Dermis microvascular lymphatic vessel endothelial cell (primary cell): Measurements from ENCODE around the gene HTR4. TPM values are rescaled to one million over a fixed set of nuclear protein-coding genes. Genes with fewer than 3 reads are reported as not detected.

ENCODE experiments used
- DNase-seq, 2 donors: peaks; one replicate each; pipeline versions ENCODE4 v3.0.0 to v3.0.0-alpha.2; 2010; ENCODE audit warnings: low read depth in 2 of 2
- total RNA-seq: library from RNA; depleted of rRNA; stranded (reverse); fragments of >200 nt; gene quantifications from 2 replicates; pipeline ENCODE4 v1.2.1, GENCODE V29; 2014

HTR4 gene
- total RNA-seq, 1 donor from 2014 or later, result not detected

GRCh38 chr5:148607406-148607805 is 46.9 kb downstream of the HTR4 start:
- no peak for DNase-seq

- DNase-seq, result no peak
Observed at GRCh38 chr5:148606296-148606695, 48.0 kb downstream of the HTR4 start.

GRCh38 chr5:148599187-148599586 is 55.1 kb downstream of the HTR4 start:
- no peak for DNase-seq

GRCh38 chr5:148595697-148596096 is 58.6 kb downstream of the HTR4 start:
- no peak for DNase-seq

GRCh38 chr5:148586796-148587195 is 67.5 kb downstream of the HTR4 start:
- DNase-seq, result no peak

GRCh38 chr5:148585988-148586387 is 68.3 kb downstream of the HTR4 start:
- no peak for DNase-seq

GRCh38 chr5:148584103-148584502 is 70.2 kb downstream of the HTR4 start:
- DNase-seq, result no peak

- no peak for DNase-seq
Observed at GRCh38 chr5:148583421-148583965, 70.8 kb downstream of the HTR4 start.

GRCh38 chr5:148574167-148574566 is 80.2 kb downstream of the HTR4 start:
- DNase-seq, result no peak

DNA sequence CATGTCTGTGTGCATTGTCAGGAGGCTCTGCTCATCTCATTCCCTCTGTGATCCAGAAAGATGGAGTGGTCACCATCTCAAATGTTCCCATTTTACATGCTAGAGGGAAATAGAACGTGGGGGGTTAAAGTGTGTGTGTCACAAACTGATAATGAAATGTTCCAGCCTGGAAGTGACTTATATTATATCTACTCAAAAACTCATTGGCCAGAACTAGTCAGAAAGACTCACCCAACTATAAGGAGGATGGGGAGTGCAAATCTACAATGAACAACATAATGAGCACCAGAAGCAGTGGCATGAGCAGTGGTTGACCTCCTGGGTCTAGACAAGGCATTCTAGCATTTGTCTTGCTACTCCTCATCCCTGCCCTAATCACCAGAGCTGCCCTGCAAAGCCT is 81.0 kb downstream of the HTR4 start:
- DNase-seq, result no peak

GRCh38 chr5:148569948-148570347 is 84.4 kb downstream of the HTR4 start:
- DNase-seq, result no peak

DNA sequence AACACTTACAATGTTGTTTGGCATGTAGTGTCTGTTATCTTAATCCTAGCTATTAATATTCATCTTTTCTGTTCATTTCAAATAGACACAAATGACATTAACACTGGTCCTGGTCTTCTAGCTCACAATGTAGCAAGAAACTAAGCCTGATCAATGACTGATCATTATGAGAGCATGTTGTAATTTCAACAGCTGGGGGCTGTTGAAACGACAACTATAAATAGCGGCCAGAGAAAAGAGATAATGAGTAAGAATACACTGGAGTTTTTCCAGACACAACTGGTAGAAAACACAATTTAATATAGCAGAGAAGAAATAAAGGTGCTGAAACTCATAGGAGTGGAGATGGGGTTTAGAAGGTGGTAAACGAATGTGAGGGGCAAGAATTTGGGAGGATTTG is 89.2 kb downstream of the HTR4 start:
- DNase-seq, result no peak

DNA sequence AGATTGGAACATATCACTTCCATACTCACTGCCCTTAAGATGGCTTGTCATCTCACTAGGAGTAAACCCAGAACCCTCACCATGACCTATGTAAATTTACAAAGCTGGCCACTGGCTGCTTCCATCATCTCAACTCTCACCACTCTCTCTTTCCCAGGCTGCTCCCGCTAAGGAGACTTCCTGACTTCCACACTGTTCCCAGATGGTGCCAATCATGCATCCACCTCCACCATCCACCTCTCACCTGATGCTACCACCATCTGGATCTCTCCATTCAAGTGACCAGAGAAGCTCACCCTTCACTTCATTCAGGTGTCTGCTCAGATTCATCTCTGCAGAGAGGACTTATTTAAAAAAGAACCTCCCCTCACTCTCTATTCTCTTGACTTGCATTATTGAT is 91.3 kb downstream of the HTR4 start:
- DNase-seq, result no peak

DNA sequence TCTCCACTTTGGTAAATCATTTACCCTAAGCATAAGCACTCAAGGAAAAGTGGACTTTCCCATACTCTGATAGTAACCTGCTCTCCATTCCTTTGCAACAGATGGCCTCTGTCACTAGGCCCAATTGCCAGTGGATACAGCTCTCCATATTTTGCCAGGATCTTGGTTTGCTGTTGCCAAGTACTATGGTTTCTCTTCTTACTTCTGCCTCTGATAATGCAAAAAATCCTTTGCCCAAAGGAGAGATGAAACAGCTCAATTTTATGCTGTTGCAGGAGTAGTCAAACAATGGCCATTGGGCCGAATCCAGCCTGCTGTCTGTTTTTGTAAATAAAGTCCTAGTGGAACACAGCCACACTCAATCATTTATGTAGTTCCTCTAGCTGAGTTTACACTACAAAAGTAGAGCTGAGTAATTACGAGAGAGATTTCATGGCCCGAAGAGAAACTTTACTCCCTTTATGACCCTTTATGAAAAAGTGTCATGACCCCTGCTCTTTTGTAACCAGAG is 92.5 kb downstream of the HTR4 start:
- no peak for DNase-seq

DNA sequence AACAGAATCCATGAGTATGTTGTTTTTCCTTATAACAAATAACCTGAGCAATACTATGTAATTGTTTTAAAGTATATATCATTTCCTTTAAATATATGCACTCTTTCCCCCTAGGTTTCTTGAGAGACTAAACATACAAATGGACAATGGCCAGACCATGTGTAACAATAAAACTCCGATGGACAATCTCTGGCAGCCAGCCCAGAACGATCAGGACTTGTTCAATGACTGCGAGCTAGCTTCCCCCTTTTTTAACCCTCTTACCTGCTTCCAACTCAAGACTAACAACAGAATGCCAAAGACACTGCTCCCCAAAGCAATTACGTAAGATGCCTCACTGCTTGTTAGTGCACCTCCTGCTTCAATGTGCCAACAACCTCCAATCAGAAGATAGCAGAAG is 94.9 kb downstream of the HTR4 start:
- DNase-seq, result peak in 1 of 2 donors; percentile 51

DNA sequence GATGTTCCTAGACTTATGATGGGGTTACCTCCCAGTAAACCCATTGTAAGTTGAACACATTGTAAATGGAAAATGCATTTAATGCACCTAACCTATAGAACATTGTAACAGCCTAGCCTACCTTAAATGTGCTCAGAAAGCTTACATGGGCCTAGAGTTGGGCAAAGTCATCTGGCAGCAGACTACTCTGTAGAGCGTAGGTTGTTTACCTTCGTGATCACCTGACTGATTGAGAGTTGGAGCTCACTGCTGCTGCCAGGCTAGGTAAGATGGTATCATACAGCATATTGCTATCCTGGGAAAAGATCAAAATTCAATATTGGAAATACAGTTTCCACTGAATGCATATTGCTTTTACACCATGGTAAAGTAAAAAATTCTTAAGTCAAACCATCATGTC is 95.4 kb downstream of the HTR4 start:
- DNase-seq, result no peak

DNA sequence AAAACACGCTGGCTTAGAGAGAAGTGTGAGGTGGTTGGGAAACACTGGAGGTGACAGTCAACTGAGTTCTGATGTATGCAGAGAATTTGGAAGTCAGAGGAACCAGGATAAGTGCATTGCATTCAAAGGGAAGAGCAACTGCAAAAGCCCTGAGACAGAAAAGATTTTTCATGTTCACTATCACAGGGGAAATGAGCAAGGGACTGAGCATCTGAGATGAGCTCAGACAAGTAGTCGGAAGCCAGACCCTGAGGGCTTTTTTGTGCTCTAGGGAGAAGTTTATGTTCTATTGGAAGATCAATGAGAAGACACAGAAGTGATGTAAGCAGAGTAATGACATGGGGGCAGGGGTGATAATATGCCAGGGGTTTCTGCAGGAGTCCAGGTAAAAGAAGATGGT is 97.5 kb downstream of the HTR4 start:
- no peak for DNase-seq

DNA sequence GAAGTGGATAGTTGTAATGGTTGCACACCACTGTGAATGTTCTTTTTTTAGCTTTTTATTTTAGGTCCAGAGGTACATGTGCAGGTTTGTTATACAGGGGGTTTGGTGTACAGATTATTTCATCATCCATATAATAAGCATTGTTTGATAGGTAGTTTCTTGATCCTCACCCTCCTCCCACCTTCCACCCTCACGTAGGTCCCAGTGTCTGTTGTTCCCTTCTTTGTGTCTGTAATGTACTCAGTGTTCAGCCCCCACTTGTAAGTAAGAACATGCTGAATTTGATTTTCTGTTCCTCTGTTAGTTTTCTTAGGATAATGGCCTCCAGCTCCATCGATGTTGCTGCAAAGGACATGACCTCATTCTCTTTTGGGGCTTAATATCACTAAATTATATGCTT is 99.7 kb downstream of the HTR4 start:
- DNase-seq, result no peak

- DNase-seq, result no peak
Observed at GRCh38 chr5:148543727-148544126, 110.6 kb downstream of the HTR4 start.

GRCh38 chr5:148542812-148543211 is 111.5 kb downstream of the HTR4 start:
- no peak for DNase-seq

DNA sequence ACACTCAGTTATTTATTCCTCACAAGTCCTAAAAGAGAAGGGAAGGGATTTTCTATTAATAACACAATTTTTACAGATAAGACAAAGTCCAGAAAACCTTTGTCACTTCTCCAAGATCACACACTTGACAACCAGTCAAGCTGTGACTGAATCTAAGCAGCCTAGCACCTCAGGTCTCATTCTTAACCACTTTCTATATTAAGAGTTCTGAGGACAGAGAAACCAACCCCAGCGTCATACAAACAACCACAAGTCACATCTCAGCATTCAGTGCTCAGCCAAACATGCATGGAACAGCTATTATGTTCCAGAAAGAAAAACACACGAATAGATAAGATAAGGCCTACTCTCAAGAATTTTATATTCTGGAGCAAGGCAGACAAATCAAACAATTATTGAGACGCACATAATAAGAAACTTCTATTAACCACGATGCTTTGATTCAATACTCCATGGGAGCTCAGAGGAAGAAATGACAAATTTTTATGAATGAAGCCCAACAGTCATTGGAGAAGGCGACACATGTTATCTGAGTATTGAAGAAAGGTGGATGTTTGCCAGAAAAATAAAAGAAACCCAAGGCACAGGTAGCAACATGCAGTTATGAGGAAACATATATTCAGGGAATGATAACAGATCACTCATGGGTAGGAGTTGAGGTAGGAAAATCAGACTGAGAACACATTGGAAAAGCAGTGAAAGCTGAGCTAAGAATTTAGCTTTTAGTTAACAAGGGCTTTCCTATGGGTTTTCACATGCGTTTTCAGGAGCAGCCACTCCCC is 113.1 kb downstream of the HTR4 start:
- DNase-seq, result no peak

DNA sequence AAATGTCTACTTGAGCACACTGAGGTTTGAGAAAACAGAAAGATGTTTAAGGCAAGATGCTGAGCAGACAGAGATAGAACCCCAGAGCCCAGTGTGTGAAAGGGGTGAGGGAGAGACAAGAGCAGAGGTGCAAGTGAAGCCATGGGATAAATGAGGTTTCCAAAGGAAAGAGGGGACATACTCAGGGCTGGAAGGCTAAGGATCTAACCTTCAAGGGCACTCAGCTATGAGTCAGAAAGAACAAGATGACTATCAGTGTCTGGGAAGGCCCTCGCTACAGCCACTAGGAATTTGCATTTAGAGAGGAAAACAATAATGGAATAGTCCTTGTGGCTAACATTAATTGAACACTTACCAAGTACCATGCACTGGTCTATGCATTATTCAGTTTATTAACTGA is 113.7 kb downstream of the HTR4 start:
- no peak for DNase-seq

DNA sequence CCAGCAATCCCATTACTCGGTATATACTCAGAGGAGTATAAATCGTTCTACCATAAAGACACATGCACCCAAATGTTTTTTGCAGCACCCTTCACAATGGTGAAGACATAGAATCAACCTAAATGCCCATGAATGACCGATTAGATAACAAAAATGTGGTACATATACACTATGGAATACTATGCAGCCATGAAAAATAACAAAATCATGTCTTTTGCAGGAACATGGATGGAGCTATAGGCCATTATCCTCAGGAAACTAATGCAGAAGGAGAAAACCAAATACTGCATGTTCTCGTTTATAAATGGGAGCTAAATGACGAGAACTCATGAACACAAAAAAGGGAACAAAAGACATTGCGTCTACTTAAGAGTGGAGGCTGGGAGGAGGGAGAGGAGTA is 114.5 kb downstream of the HTR4 start:
- no peak for DNase-seq
